K562 (cell line): ENCODE data around the gene CCDC92. TPM values are rescaled to one million over a fixed set of nuclear protein-coding genes. Genes with fewer than 3 reads are reported as not detected.

Experiments
- ATAC-seq: fragments of 200-7000 bp; cut with Tn5 transposase; 3 replicates; pipeline ENCODE4 v1.9.1; 2020; ENCODE audit warnings: moderate library complexity
- BruUV-seq: library from RNA; stranded (reverse); fragments of 400-500 nt; replicated peaks from 2 replicates; lab custom pipeline; 2021; lab: Mats Ljungman, UMichigan
- CTCF ChIA-PET: fragments of 300-600 bp; formaldehyde crosslinking; extraction: SDS; loops from one replicate; lab custom pipeline; 2021; ENCODE audit warnings: low intra/inter-chr PET ratio; lab: Yijun Ruan, JAX
- POLR2A ChIA-PET: fragments of 300-600, 350-650 bp; sonication (Branson Sonifier 250); formaldehyde crosslinking; extraction: SDS; loops from one replicate; lab custom pipeline; 2021; ENCODE audit warnings: antibody characterized with exemption, inconsistent platforms; lab: Yijun Ruan, JAX
- DNase-seq, 4 experiments: peaks; one replicate each; pipeline versions ENCODE4 v3.0.0 to v3.0.0-alpha.2; 2011 to 2018; ENCODE audit warnings: low spot score in 3 of 4, mixed read lengths in 3 of 4; ENCODE audit errors: extremely low read depth in 1 of 4
- FAIRE-seq: peaks from 2 replicates; lab custom pipeline; 2011; peaks lifted over from hg19 to GRCh38; lab: Jason Lieb, UNC
- H2AFZ ChIP-seq: 2 replicates; pipeline ENCODE4 v1.6.0; 2011; ENCODE audit warnings: low read depth, low read length, control low read depth, inconsistent platforms
- H3K27ac ChIP-seq: fragments of 200-600 bp; 3 replicates; pipeline ENCODE4 v1.8.0; 2011; ENCODE audit warnings: low read depth, mild to moderate bottlenecking, control low read depth, inconsistent platforms, low read length, moderate library complexity, mixed read lengths; ENCODE audit errors: extremely low read depth
- H3K27me3 ChIP-seq, 2 experiments: fragments of 300-600 bp in 1 of 2; 2 replicates in 1 of 2; 3 replicates in 1 of 2; pipeline versions ENCODE4 v1.6.0 to v1.8.0; 2011; ENCODE audit warnings: inconsistent platforms in 2 of 2, low read length in 2 of 2, mild to moderate bottlenecking in 1 of 2, mixed read lengths in 1 of 2, moderate library complexity in 1 of 2; ENCODE audit not compliant: control insufficient read depth in 2 of 2, insufficient read depth in 2 of 2
- H3K36me3 ChIP-seq: fragments of 300-600 bp; 3 replicates; pipeline ENCODE4 v1.8.0; 2011; ENCODE audit warnings: mild to moderate bottlenecking, low read length, inconsistent platforms; ENCODE audit not compliant: control insufficient read depth, insufficient read depth
- H3K4me1 ChIP-seq, 2 experiments: fragments of 200-600 bp in 1 of 2; replicated peaks in 1 of 2; 2 replicates in 1 of 2; 3 replicates in 1 of 2; pipeline versions ENCODE4 v1.5.1 to v1.8.0; 2011; ENCODE audit warnings: inconsistent platforms in 2 of 2, low read length in 2 of 2, mild to moderate bottlenecking in 1 of 2, mixed read lengths in 1 of 2, moderate library complexity in 1 of 2; ENCODE audit not compliant: control insufficient read depth in 2 of 2, insufficient read depth in 2 of 2
- H3K4me2 ChIP-seq: 2 replicates; pipeline ENCODE4 v1.6.1; 2011; ENCODE audit warnings: low read length, control low read depth, inconsistent platforms, mixed read lengths; ENCODE audit not compliant: insufficient read depth
- H3K4me3 ChIP-seq: fragments of 200-600 bp; sonication (generic), shearing (Covaris generic); 2 replicates; pipeline ENCODE4 v1.5.1; 2016; ENCODE audit warnings: control low read depth, inconsistent platforms
- H3K79me2 ChIP-seq: fragments of 200-600 bp; 3 replicates; pipeline ENCODE4 v1.8.0; 2011; ENCODE audit warnings: low read length, inconsistent platforms; ENCODE audit not compliant: control insufficient read depth, insufficient read depth
- H3K9ac ChIP-seq, 2 experiments: 2 replicates each; pipeline versions ENCODE4 v1.6.0 to v1.6.1; 2011; ENCODE audit warnings: low read depth in 2 of 2, low read length in 2 of 2, control low read depth in 1 of 2, inconsistent platforms in 1 of 2, mild to moderate bottlenecking in 1 of 2, mixed read lengths in 1 of 2; ENCODE audit not compliant: insufficient read depth in 1 of 2
- H3K9me1 ChIP-seq: one replicate; pipeline ENCODE4 v1.6.0; 2011; ENCODE audit warnings: inconsistent platforms, mild to moderate bottlenecking, low read length, moderate library complexity; ENCODE audit not compliant: control insufficient read depth, insufficient read depth
- H3K9me3 ChIP-seq: replicated peaks from 2 replicates; pipeline ENCODE4 v1.5.1; 2011; ENCODE audit warnings: low read depth, low read length, inconsistent platforms; ENCODE audit not compliant: control insufficient read depth, insufficient read depth
- H4K20me1 ChIP-seq: replicated peaks from 2 replicates; pipeline ENCODE4 v1.6.1; 2011; ENCODE audit warnings: low read length, inconsistent platforms, mixed read lengths; ENCODE audit not compliant: control insufficient read depth, insufficient read depth
- CHD1 ChIP-seq: fragments of 200-600 bp; sonication (generic); IDR thresholded peaks from one replicate; pipeline ENCODE4 v1.6.1; 2012; ENCODE audit warnings: mild to moderate bottlenecking, moderate library complexity, low read length, inconsistent platforms
- DNMT1 ChIP-seq: fragments of 450-650 bp; IDR thresholded peaks from 2 replicates; pipeline ENCODE4 v1.6.1; 2016; ENCODE audit warnings: antibody characterized with exemption, mild to moderate bottlenecking
- HMG20A ChIP-seq: fragments of 450-650 bp; formaldehyde crosslinking; conservative IDR thresholded peaks from 2 replicates; pipeline ENCODE4 v1.4.0; 2020; ENCODE audit warnings: mild to moderate bottlenecking, mixed read lengths
- MAFG ChIP-seq: fragments of 450-650 bp; conservative IDR thresholded peaks from 2 replicates; pipeline ENCODE4 v1.6.1; 2016; ENCODE audit warnings: missing genetic modification characterization, missing compliant biosample characterization
- NR2C2 ChIP-seq, 2 experiments: fragments of 200-800 bp in 1 of 2; sonication (Bioruptor generic) in 1 of 2; sonication (generic) in 1 of 2; formaldehyde crosslinking in 1 of 2; IDR thresholded peaks; 2 replicates each; pipeline versions ENCODE4 v1.6.1 to v1.8.0; 2016 to 2022; ENCODE audit warnings: mild to moderate bottlenecking in 1 of 2, missing compliant biosample characterization in 1 of 2, missing genetic modification characterization in 1 of 2, missing genetic modification reagents in 1 of 2
- RBM25 ChIP-seq: fragments of 200-400 bp; formaldehyde crosslinking; IDR thresholded peaks from 2 replicates; pipeline ENCODE4 v1.6.1; 2018; ENCODE audit warnings: low read length, low read depth, moderate library complexity; ENCODE audit not compliant: severe bottlenecking
- RFX1 ChIP-seq: fragments of 450-650 bp; IDR thresholded peaks from 2 replicates; pipeline ENCODE4 v1.6.1; 2016; ENCODE audit warnings: mild to moderate bottlenecking, moderate library complexity
- ZBTB9 ChIP-seq: fragments of 450-650 bp; formaldehyde crosslinking; IDR thresholded peaks from 2 replicates; pipeline ENCODE4 v1.4.0; 2020; ENCODE audit warnings: mild to moderate bottlenecking, moderate library complexity
- ZNF217 ChIP-seq: sonication (generic); formaldehyde crosslinking; IDR thresholded peaks from 2 replicates; pipeline ENCODE4 v1.8.0; 2022; ENCODE audit warnings: mild to moderate bottlenecking, missing genetic modification reagents
- ZNF583 ChIP-seq: fragments of 250-450 bp; sonication (Bioruptor Pico); IDR thresholded peaks from 2 replicates; pipeline ENCODE4 v1.4.0; 2020
- WGBS: fragments of 100-300 bp; shearing (Covaris generic); methylation state at CpG from one replicate; pipeline ENCODE4 v1.1.6; 2016; ENCODE audit warnings: low coverage, mixed read lengths; ENCODE audit not compliant: insufficient coverage; ENCODE audit errors: missing lambda C conversion rate; 5-methylcytosine and 5-hydroxymethylcytosine counted together
- in situ Hi-C: fragments of 300-500 bp; cut with MboI; formaldehyde crosslinking; loops from 4 replicates; pipeline ENCODE4 v1.15.0; 2018; ENCODE audit warnings: inconsistent platforms, mixed read lengths
- intact Hi-C: fragments of 100-400 bp; cut with micrococcal nuclease; formaldehyde crosslinking; loops from 2 replicates; pipeline ENCODE4 v1.14.2; 2022
- polyA plus RNA-seq, 8 experiments: library from polyadenylated mRNA; depleted of rRNA in 4 of 8; stranded (reverse) in 5 of 8; unstranded in 3 of 8; fragments of >200 nt; fragmentation: Nextera tagmentation in 2 of 8; fragmentation: Illumina TruSeq in 1 of 8; extraction: Ambion mirVana in 2 of 8; extraction: Trizol in 1 of 8; gene quantifications; 2 replicates each; pipeline versions ENCODE4 v1.2.1 to v1.2.3, GENCODE V29; 2011 to 2014; ENCODE audit warnings: inconsistent platforms in 1 of 8, missing spikeins in 1 of 8
- total RNA-seq, 7 experiments: library from RNA; depleted of rRNA in 6 of 7; stranded (reverse); fragments of >200 nt in 6 of 7; fragmentation: Illumina TruSeq in 2 of 7; extraction: Trizol in 2 of 7; gene quantifications; 2 replicates each; pipeline versions ENCODE4 v1.2.1 to v1.2.3, GENCODE V29; 2011 to 2021; ENCODE audit warnings: low replicate concordance in 1 of 7

CCDC92 gene
- total and polyA plus RNA-seq, 9 of the 15 experiments (the other 6 are each of a cell fraction or from before 2014, with no cell fraction given) = 0.27 to 5.9 (median 2.1) TPM

DNA sequence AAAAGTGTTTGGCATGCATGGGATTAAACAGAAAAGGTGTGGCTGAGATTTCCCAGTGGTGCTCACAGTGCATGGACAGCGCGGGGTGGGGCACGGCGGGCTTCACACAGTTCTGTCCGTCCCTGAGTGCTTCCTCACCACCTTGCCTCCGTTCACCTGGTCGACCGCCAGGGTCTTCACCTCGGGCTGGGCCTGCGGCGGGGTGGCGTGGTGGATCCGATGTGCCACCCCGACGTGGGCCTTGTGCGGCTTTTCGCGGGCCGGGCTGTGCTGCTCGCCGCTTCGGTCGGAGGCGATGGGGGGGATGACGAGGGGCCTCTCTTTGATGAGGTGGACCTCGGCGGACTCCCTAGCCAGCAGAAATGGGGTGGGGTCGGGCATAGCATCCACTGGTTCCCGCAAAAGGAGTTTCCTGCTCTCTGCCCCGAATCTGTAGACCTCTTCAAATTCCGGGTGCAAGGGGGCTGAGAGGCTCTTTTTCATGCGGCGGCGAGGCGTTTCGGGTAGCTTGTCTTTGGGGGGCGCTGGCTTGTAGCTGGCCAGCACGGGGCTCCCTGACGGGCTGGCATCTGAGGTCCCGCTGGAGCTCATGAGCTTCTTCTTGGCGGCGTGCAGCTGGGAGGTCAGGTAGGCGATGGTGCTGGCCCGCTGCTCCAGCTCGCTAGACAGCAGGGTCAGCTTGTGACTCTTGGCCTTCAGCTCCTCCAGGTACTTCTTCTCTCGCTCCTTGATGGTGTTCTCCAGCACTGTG lies 35.5 kb downstream of the CCDC92 start:
- Histone ChIP-seq H4K20me1 (peaks cover 13% of the 10 kb centered on the region), H2AFZ (no peak overlapping the region), H3K79me2 (no peaks in the 10 kb centered on the region), H3K4me3 (no peak overlapping the region), H3K27me3 (peaks cover 46 to 85% of the 10 kb centered on the region in 2 experiments), H3K27ac (no peak overlapping the region), H3K4me1 (peaks cover 0 to 3% of the 10 kb centered on the region in 2 experiments; a peak in 4 of 5 replicates), H3K9ac (no peak overlapping the region), H3K9me3 (no peaks in the 10 kb centered on the region; the same call in 1 of the 2 replicates), H3K4me2 (no peak overlapping the region), H3K9me1 (no peaks in the 10 kb centered on the region), H3K36me3 (no peaks in the 10 kb centered on the region)
- in situ Hi-C loops (no loop called here), intact Hi-C loops (no loop called here)
- ChIA-PET POLR2A (interaction anchor here (0.8 kb wide), 1 partner anchor 27 kb away, joined by 3 read pairs; no protein-coding TSS in a partner anchor), CTCF (no interaction called here)
- no TSS peak for BruUV-seq
- FAIRE-seq = no peak
- no peak for DNase-seq
- TF ChIP-seq MAFG (tag) = peak; percentile 49; the same call in 1 of the 2 replicates
- TF ChIP-seq CHD1 = no peak
- ATAC-seq = no peak
- WGBS = 49% methylated on average over 31 of the region's 46 CpGs

DNA sequence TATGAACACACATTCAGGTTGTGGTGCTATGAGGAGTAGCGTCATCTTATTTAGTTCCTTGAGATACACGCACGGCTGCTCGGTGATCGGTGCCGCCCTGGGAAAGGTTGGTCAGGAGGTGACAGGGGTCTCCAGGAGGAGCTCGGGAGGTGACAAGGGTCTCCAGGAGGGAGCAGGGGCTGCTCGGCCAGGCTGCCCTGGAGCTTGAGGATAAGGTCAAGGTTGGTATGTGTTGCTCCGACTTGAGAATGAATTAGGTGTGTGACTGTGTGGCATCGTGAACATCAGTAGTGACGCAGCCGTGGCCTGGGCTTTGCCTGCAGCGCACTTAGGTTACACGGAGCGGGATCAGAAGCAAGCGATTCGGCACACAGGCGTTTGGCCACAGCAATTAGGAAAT lies 36.2 kb downstream of the CCDC92 start:
- ChIA-PET CTCF (no interaction called here), POLR2A (no interaction called here)
- no peaks in the 10 kb centered on the region; the same call in 1 of the 2 replicates for H3K9me3 ChIP-seq
- peaks cover 16% of the 10 kb centered on the region for H4K20me1 ChIP-seq
- in situ Hi-C loops = no loop called here
- intact Hi-C loops = no loop called here
- no peak for FAIRE-seq
- H3K27me3 ChIP-seq = peaks cover 52 to 92% of the 10 kb centered on the region in 2 experiments
- no peak overlapping the region for H3K4me2 ChIP-seq
- H3K9me1 ChIP-seq = no peaks in the 10 kb centered on the region
- H3K36me3 ChIP-seq = no peaks in the 10 kb centered on the region
- BruUV-seq = no TSS peak
- WGBS = 50% methylated on average over 18 of the region's 18 CpGs
- peaks cover 0 to 3% of the 10 kb centered on the region in 2 experiments; a peak in 4 of 5 replicates for H3K4me1 ChIP-seq
- no peak overlapping the region for H3K4me3 ChIP-seq
- no peaks in the 10 kb centered on the region for H3K79me2 ChIP-seq
- no peak for DNase-seq
- no peak overlapping the region for H3K27ac ChIP-seq
- no peak overlapping the region for H3K9ac ChIP-seq
- ATAC-seq = no peak
- H2AFZ ChIP-seq = no peak overlapping the region
- no peak for TF ChIP-seq NR2C2 (CRISPR knock-in tag; IDR thresholded peaks at IDR 0.05)
- no peak for TF ChIP-seq NR2C2 (tag; IDR thresholded peaks at IDR 0.05)
- TF ChIP-seq DNMT1 = no peak
- no peak for TF ChIP-seq ZNF583 (CRISPR knock-in tag)
- TF ChIP-seq RBM25 = no peak
- no peak for TF ChIP-seq ZNF217 (CRISPR knock-in tag)
- TF ChIP-seq RFX1 = no peak
- TF ChIP-seq HMG20A (CRISPR knock-in tag) = no peak
- TF ChIP-seq ZBTB9 (CRISPR knock-in tag) = no peak
